Stimulated activated CD4-positive, alpha-beta T cell treated with anti-CD3 and anti-CD28 coated beads, Interleukin-2, amount 100 ng/mL, for 24 hours (primary cell): Measurements from ENCODE around the gene SLC48A1.

ENCODE experiments used
- DNase-seq, 2 donors: peaks; one replicate each; pipeline ENCODE4 v3.0.0-alpha.2; 2020

The SLC48A1 gene

GRCh38 chr12:47773062-47773857, at the start of gene SLC48A1:
Gene SLC48A1, plus strand, starts transcription at chr12:47773238. Its CDS starts 67 bp downstream, at chr12:47773305.
- DNase-seq = peak; percentile 71 to 80

- DNase-seq = no peak
Measured at GRCh38 chr12:47725091-47725772, 47.8 kb upstream of the SLC48A1 start, which contains the start of gene ENDOU. Gene ENDOU, minus strand, starts transcription at chr12:47725490. Its CDS starts 77 bp downstream, at chr12:47725413.

- no peak for DNase-seq
Measured at GRCh38 chr12:47725893-47726292, 47.1 kb upstream of the SLC48A1 start.

- DNase-seq = no peak
Measured at GRCh38 chr12:47729233-47729632, 43.8 kb upstream of the SLC48A1 start.

GRCh38 chr12:47730341-47730744, 42.7 kb upstream of the SLC48A1 start:
- DNase-seq = no peak

- no peak for DNase-seq
Measured at GRCh38 chr12:47731723-47732122, 41.3 kb upstream of the SLC48A1 start.

- no peak for DNase-seq
Measured at GRCh38 chr12:47732504-47732903, 40.5 kb upstream of the SLC48A1 start.

GRCh38 chr12:47733142-47733541, 39.9 kb upstream of the SLC48A1 start:
- no peak for DNase-seq

- DNase-seq = no peak
Measured at GRCh38 chr12:47734725-47735480, 38.1 kb upstream of the SLC48A1 start.

- no peak for DNase-seq
Measured at GRCh38 chr12:47735649-47736048, 37.4 kb upstream of the SLC48A1 start.

- no peak for DNase-seq
Measured at GRCh38 chr12:47736216-47736615, 36.8 kb upstream of the SLC48A1 start.

GRCh38 chr12:47736877-47737676, 36.0 kb upstream of the SLC48A1 start:
- DNase-seq = no peak

GRCh38 chr12:47737936-47738594, 35.0 kb upstream of the SLC48A1 start:
- DNase-seq = no peak

GRCh38 chr12:47739297-47739696, 33.7 kb upstream of the SLC48A1 start:
- DNase-seq = no peak

GRCh38 chr12:47739979-47740378, 33.1 kb upstream of the SLC48A1 start:
- no peak for DNase-seq

- no peak for DNase-seq
Measured at GRCh38 chr12:47740606-47741339, 32.3 kb upstream of the SLC48A1 start.

- DNase-seq = peak; percentile 55 to 56
Measured at GRCh38 chr12:47741340-47741703, 31.7 kb upstream of the SLC48A1 start.

GRCh38 chr12:47742253-47742825, 30.7 kb upstream of the SLC48A1 start:
- DNase-seq = peak; percentile 85 to 86

GRCh38 chr12:47743311-47743860, 29.7 kb upstream of the SLC48A1 start:
- no peak for DNase-seq

GRCh38 chr12:47744005-47744651, 28.9 kb upstream of the SLC48A1 start:
- peak; percentile 58 to 63 for DNase-seq
